HEK293 (cell line): ENCODE data around the gene ABLIM2.

Source experiments
- CTCF ChIA-PET: fragments of 350-600 bp; formaldehyde crosslinking; extraction: SDS; loops from one replicate; lab custom pipeline; 2021; ENCODE audit warnings: antibody characterized with exemption; lab: Yijun Ruan, JAX
- POLR2A ChIA-PET: fragments of 300-600 bp; formaldehyde crosslinking; extraction: SDS; loops from one replicate; lab custom pipeline; 2020; ENCODE audit warnings: antibody characterized with exemption, inconsistent platforms; lab: Yijun Ruan, JAX
- H3K27ac ChIP-seq: fragments of 200-500 bp; sonication (Bioruptor generic); 2 replicates; pipeline ENCODE4 v1.5.1; 2014; ENCODE audit warnings: low read depth, low read length, control low read depth, inconsistent platforms; ENCODE audit errors: extremely low read depth
- H3K36me3 ChIP-seq, 2 experiments: fragments of 200-500 bp in 1 of 2; sonication (Bioruptor generic) in 1 of 2; 1 replicate in 1 of 2; 2 replicates in 1 of 2; pipeline ENCODE4 v1.5.1; 2014 to 2017; ENCODE audit warnings: inconsistent platforms in 2 of 2, low read length in 2 of 2; ENCODE audit not compliant: control insufficient read depth in 2 of 2, insufficient read depth in 1 of 2
- H3K4me1 ChIP-seq: fragments of 200-500 bp; sonication (Bioruptor generic); 2 replicates; pipeline ENCODE4 v1.5.1; 2014; ENCODE audit warnings: mild to moderate bottlenecking, low read length, inconsistent platforms; ENCODE audit not compliant: control insufficient read depth, insufficient read depth
- H3K4me3 ChIP-seq: 2 replicates; pipeline ENCODE4 v1.5.1; 2011; ENCODE audit warnings: low read depth, mild to moderate bottlenecking, control low read depth, low read length, moderate library complexity
- H3K9me3 ChIP-seq: fragments of 200-500 bp; sonication (Bioruptor generic); 2 replicates; pipeline ENCODE4 v1.5.1; 2014; ENCODE audit warnings: low read depth, low read length, inconsistent platforms; ENCODE audit not compliant: control insufficient read depth, insufficient read depth
- BCL11A ChIP-seq: fragments of 450-650 bp; formaldehyde crosslinking; IDR thresholded peaks from 2 replicates; pipeline ENCODE4 v1.5.1; 2016; ENCODE audit warnings: low read depth, missing biosample characterization, missing genetic modification characterization
- GFI1B ChIP-seq: fragments of 450-650 bp; formaldehyde crosslinking; IDR thresholded peaks from 2 replicates; pipeline ENCODE4 v1.5.1; 2016; ENCODE audit warnings: missing biosample characterization, missing genetic modification characterization
- IKZF3 ChIP-seq: fragments of 450-650 bp; IDR thresholded peaks from 2 replicates; pipeline ENCODE4 v1.5.0; 2018; ENCODE audit warnings: missing biosample characterization, mild to moderate bottlenecking, missing genetic modification characterization, moderate library complexity
- OVOL3 ChIP-seq: fragments of 450-650 bp; formaldehyde crosslinking; IDR thresholded peaks from 2 replicates; pipeline ENCODE4 v1.5.1; 2016; ENCODE audit warnings: missing biosample characterization, missing genetic modification characterization
- SP2 ChIP-seq: fragments of 450-650 bp; formaldehyde crosslinking; IDR thresholded peaks from 2 replicates; pipeline ENCODE4 v1.5.1; 2016; ENCODE audit warnings: missing biosample characterization, missing genetic modification characterization
- SP3 ChIP-seq: fragments of 450-650 bp; formaldehyde crosslinking; IDR thresholded peaks from 2 replicates; pipeline ENCODE4 v1.5.1; 2016; ENCODE audit warnings: missing biosample characterization, missing genetic modification characterization
- YY2 ChIP-seq: fragments of 450-650 bp; formaldehyde crosslinking; IDR thresholded peaks from 2 replicates; pipeline ENCODE4 v1.5.1; 2016; ENCODE audit warnings: missing biosample characterization, missing genetic modification characterization
- ZFHX2 ChIP-seq: fragments of 450-650 bp; formaldehyde crosslinking; conservative IDR thresholded peaks from 2 replicates; pipeline ENCODE4 v1.5.1; 2016; ENCODE audit warnings: missing biosample characterization, missing genetic modification characterization
- ZFP41 ChIP-seq: fragments of 450-650 bp; formaldehyde crosslinking; IDR thresholded peaks from 2 replicates; pipeline ENCODE4 v1.5.1; 2016; ENCODE audit warnings: missing biosample characterization, missing genetic modification characterization, borderline replicate concordance
- ZIC2 ChIP-seq: fragments of 450-650 bp; formaldehyde crosslinking; IDR thresholded peaks from 2 replicates; pipeline ENCODE4 v1.5.1; 2016; ENCODE audit warnings: missing biosample characterization, missing genetic modification characterization
- ZNF132 ChIP-seq: fragments of 450-650 bp; formaldehyde crosslinking; IDR thresholded peaks from 2 replicates; pipeline ENCODE4 v1.5.1; 2017; ENCODE audit warnings: missing biosample characterization, missing genetic modification characterization, borderline replicate concordance
- ZNF174 ChIP-seq: fragments of 450-650 bp; formaldehyde crosslinking; IDR thresholded peaks from 2 replicates; pipeline ENCODE4 v1.5.0; 2017; ENCODE audit warnings: missing biosample characterization, mild to moderate bottlenecking, missing genetic modification characterization
- ZNF239 ChIP-seq: fragments of 450-650 bp; formaldehyde crosslinking; IDR thresholded peaks from 2 replicates; pipeline ENCODE4 v1.5.1; 2016; ENCODE audit warnings: missing biosample characterization, missing genetic modification characterization
- ZNF266 ChIP-seq: fragments of 450-650 bp; formaldehyde crosslinking; IDR thresholded peaks from 2 replicates; pipeline ENCODE4 v1.5.1; 2016; ENCODE audit warnings: missing biosample characterization, missing genetic modification characterization, low read depth
- ZNF274 ChIP-seq, 2 experiments: fragments of 200-500 bp in 1 of 2; fragments of 450-650 bp in 1 of 2; sonication (Bioruptor generic) in 1 of 2; formaldehyde crosslinking in 1 of 2; IDR thresholded peaks; 2 replicates each; pipeline versions ENCODE4 v1.5.1 to v1.6.1; 2014 to 2016; ENCODE audit warnings: borderline replicate concordance in 1 of 2, inconsistent platforms in 1 of 2, low read length in 1 of 2, missing biosample characterization in 1 of 2, missing genetic modification characterization in 1 of 2
- ZNF514 ChIP-seq: fragments of 450-650 bp; formaldehyde crosslinking; IDR thresholded peaks from 2 replicates; pipeline ENCODE4 v1.5.1; 2016; ENCODE audit warnings: missing biosample characterization, missing genetic modification characterization
- ZNF530 ChIP-seq: fragments of 450-650 bp; formaldehyde crosslinking; IDR thresholded peaks from 2 replicates; pipeline ENCODE4 v1.5.1; 2016; ENCODE audit warnings: low read depth, missing biosample characterization, missing genetic modification characterization
- ZNF561 ChIP-seq: fragments of 450-650 bp; IDR thresholded peaks from 2 replicates; pipeline ENCODE4 v1.5.1; 2018; ENCODE audit warnings: missing biosample characterization, missing genetic modification characterization, borderline replicate concordance
- ZNF623 ChIP-seq: fragments of 450-650 bp; formaldehyde crosslinking; IDR thresholded peaks from 2 replicates; pipeline ENCODE4 v1.5.1; 2016; ENCODE audit warnings: missing biosample characterization, missing genetic modification characterization
- ZNF701 ChIP-seq: fragments of 450-650 bp; formaldehyde crosslinking; IDR thresholded peaks from 2 replicates; pipeline ENCODE4 v1.5.1; 2016; ENCODE audit warnings: missing biosample characterization, missing genetic modification characterization
- ZNF792 ChIP-seq: fragments of 450-650 bp; formaldehyde crosslinking; IDR thresholded peaks from 2 replicates; pipeline ENCODE4 v1.5.1; 2016; ENCODE audit warnings: missing biosample characterization, missing genetic modification characterization
- ZSCAN30 ChIP-seq: fragments of 450-650 bp; IDR thresholded peaks from 2 replicates; pipeline ENCODE4 v1.5.1; 2018; ENCODE audit warnings: missing biosample characterization, mild to moderate bottlenecking, missing genetic modification characterization, moderate library complexity
- TF ChIP-seq, protein P1 (sequence below): fragments of 450-650 bp; formaldehyde crosslinking; IDR thresholded peaks from 2 replicates; pipeline ENCODE4 v1.5.1; 2016; ENCODE audit warnings: missing biosample characterization, missing genetic modification characterization
- TF ChIP-seq, protein P2 (sequence below): fragments of 450-650 bp; formaldehyde crosslinking; conservative IDR thresholded peaks from 2 replicates; pipeline ENCODE4 v1.5.1; 2016; ENCODE audit warnings: low read depth, missing biosample characterization, missing genetic modification characterization
- TF ChIP-seq, protein P3 (sequence below): fragments of 450-650 bp; formaldehyde crosslinking; IDR thresholded peaks from 2 replicates; pipeline ENCODE4 v1.5.1; 2016; ENCODE audit warnings: missing biosample characterization, missing genetic modification characterization
- TF ChIP-seq, protein P4 (sequence below): fragments of 450-650 bp; formaldehyde crosslinking; IDR thresholded peaks from 2 replicates; pipeline ENCODE4 v1.5.1; 2016; ENCODE audit warnings: missing biosample characterization, missing genetic modification characterization
- TF ChIP-seq, protein P5 (sequence below): fragments of 450-650 bp; formaldehyde crosslinking; IDR thresholded peaks from 2 replicates; pipeline ENCODE4 v1.5.1; 2016; ENCODE audit warnings: missing biosample characterization, missing genetic modification characterization
- TF ChIP-seq, protein P6 (sequence below): fragments of 450-650 bp; formaldehyde crosslinking; IDR thresholded peaks from 2 replicates; pipeline ENCODE4 v1.5.1; 2017; ENCODE audit warnings: missing biosample characterization, missing genetic modification characterization

Gene ABLIM2

DNA sequence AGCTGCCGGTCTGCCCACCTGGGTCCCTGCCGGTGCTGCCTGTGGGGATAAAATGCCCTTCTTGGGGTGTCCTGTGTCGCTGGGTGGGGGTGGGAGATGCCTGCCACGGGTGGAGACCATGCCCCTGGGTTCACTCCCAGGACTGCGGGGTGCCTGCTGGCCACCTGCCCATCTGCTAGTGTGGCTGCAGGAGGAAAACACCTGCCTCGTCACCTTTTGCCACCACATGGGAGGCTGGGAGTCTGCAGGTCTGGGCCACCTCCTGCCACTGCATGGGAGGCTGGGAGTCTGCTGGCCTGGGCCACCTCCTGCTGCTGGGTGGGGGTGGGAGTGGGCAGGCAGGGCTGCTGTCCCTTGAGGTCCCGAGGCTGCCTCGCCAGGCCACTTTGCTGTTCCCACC is 160.2 kb downstream of the ABLIM2 start:
- no peak overlapping the region for H3K4me3 ChIP-seq
- no peaks in the 10 kb centered on the region for H3K9me3 ChIP-seq
- no peak for TF ChIP-seq YY2
- TF ChIP-seq ZSCAN30 (tag by site-specific recombination): no peak
- TF ChIP-seq ZFHX2: no peak
- no peak for TF ChIP-seq ZNF239 (tag by site-specific recombination)
- no peak for TF ChIP-seq ZNF266 (tag by site-specific recombination)
- no peak for TF ChIP-seq GFI1B (tag by site-specific recombination)
- TF ChIP-seq, protein P1, sequence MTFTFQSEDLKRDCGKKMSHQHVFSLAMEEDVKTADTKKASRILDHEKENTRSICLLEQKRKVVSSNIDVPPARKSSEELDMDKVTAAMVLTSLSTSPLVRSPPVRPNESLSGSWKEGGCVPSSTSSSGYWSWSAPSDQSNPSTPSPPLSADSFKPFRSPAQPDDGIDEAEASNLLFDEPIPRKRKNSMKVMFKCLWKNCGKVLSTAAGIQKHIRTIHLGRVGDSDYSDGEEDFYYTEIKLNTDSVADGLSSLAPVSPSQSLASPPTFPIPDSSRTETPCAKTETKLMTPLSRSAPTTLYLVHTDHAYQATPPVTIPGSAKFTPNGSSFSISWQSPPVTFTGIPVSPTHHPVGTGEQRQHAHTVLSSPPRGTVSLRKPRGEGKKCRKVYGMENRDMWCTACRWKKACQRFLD (tag by site-specific recombination): no peak
- no peak for TF ChIP-seq ZNF623
- TF ChIP-seq, protein P2, sequence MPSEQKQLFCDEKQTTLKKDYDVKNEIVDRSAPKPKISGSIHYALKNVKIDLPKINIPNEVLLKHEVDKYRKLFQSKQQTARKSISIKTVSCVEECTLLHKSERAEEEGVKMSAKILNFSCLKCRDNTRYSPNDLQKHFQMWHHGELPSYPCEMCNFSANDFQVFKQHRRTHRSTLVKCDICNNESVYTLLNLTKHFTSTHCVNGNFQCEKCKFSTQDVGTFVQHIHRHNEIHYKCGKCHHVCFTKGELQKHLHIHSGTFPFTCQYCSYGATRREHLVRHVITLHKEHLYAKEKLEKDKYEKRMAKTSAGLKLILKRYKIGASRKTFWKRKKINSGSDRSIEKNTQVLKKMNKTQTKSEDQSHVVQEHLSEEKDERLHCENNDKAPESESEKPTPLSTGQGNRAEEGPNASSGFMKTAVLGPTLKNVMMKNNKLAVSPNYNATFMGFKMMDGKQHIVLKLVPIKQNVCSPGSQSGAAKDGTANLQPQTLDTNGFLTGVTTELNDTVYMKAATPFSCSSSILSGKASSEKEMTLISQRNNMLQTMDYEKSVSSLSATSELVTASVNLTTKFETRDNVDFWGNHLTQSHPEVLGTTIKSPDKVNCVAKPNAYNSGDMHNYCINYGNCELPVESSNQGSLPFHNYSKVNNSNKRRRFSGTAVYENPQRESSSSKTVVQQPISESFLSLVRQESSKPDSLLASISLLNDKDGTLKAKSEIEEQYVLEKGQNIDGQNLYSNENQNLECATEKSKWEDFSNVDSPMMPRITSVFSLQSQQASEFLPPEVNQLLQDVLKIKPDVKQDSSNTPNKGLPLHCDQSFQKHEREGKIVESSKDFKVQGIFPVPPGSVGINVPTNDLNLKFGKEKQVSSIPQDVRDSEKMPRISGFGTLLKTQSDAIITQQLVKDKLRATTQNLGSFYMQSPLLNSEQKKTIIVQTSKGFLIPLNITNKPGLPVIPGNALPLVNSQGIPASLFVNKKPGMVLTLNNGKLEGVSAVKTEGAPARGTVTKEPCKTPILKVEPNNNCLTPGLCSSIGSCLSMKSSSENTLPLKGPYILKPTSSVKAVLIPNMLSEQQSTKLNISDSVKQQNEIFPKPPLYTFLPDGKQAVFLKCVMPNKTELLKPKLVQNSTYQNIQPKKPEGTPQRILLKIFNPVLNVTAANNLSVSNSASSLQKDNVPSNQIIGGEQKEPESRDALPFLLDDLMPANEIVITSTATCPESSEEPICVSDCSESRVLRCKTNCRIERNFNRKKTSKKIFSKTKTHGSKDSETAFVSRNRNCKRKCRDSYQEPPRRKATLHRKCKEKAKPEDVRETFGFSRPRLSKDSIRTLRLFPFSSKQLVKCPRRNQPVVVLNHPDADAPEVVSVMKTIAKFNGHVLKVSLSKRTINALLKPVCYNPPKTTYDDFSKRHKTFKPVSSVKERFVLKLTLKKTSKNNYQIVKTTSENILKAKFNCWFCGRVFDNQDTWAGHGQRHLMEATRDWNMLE (tag by site-specific recombination): no peak
- TF ChIP-seq ZNF132 (tag by site-specific recombination): no peak
- no peak for TF ChIP-seq SP2 (tag by site-specific recombination)
- no peak for TF ChIP-seq ZNF561 (tag by site-specific recombination)
- no peak for TF ChIP-seq SP3 (tag by site-specific recombination)
- TF ChIP-seq ZNF174 (tag by site-specific recombination): no peak
- TF ChIP-seq OVOL3: no peak
- no peak for TF ChIP-seq ZNF701 (tag by site-specific recombination)
- no peak overlapping the region for H3K27ac ChIP-seq
- H3K36me3 ChIP-seq: no peaks in the 10 kb centered on the region
- ChIA-PET POLR2A (no interaction called here), CTCF (no interaction called here)
- no peaks in the 10 kb centered on the region for H3K4me1 ChIP-seq

DNA sequence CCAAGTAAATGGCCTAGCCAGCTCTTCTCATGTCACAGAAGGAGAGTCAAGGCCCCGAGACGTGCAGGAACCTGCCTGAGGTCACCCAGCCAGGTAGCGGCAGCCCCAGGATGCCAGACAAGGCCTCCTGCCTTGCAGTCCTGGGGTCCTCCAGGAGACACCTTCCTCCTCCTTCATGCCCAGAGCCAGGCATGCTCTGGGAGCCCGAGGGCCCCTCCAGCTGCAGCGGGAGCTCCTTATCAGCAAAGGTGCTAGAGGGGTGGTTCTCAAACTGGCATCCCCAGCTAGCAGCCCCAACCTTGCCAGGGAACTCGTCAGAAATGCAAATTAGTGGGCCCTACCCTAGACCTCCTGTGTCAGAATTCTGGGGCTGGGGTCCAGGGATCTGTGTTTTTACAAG is 162.7 kb downstream of the ABLIM2 start:
- CTCF ChIA-PET: no interaction called here
- TF ChIP-seq, protein P3, sequence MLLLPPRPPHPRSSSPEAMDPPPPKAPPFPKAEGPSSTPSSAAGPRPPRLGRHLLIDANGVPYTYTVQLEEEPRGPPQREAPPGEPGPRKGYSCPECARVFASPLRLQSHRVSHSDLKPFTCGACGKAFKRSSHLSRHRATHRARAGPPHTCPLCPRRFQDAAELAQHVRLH (tag by site-specific recombination): no peak
- TF ChIP-seq, protein P4, sequence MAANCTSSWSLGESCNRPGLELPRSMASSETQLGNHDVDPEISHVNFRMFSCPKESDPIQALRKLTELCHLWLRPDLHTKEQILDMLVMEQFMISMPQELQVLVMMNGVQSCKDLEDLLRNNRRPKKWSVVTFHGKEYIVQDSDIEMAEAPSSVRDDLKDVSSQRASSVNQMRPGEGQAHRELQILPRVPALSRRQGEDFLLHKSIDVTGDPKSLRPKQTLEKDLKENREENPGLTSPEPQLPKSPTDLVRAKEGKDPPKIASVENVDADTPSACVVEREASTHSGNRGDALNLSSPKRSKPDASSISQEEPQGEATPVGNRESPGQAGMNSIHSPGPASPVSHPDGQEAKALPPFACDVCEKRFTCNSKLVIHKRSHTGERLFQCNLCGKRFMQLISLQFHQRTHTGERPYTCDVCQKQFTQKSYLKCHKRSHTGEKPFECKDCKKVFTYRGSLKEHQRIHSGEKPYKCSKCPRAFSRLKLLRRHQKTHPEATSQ (tag by site-specific recombination): no peak
- no peak for TF ChIP-seq ZNF530
- TF ChIP-seq, protein P5, sequence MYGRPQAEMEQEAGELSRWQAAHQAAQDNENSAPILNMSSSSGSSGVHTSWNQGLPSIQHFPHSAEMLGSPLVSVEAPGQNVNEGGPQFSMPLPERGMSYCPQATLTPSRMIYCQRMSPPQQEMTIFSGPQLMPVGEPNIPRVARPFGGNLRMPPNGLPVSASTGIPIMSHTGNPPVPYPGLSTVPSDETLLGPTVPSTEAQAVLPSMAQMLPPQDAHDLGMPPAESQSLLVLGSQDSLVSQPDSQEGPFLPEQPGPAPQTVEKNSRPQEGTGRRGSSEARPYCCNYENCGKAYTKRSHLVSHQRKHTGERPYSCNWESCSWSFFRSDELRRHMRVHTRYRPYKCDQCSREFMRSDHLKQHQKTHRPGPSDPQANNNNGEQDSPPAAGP (tag by site-specific recombination): no peak
- no peak for TF ChIP-seq ZNF514 (tag by site-specific recombination)
- TF ChIP-seq ZNF274 (IDR thresholded peaks at IDR 0.05; ENCODE audit: low read length): no peak
- TF ChIP-seq ZNF274 (tag by site-specific recombination; IDR thresholded peaks at IDR 0.05; ENCODE audit: borderline replicate concordance): no peak
- TF ChIP-seq ZFP41 (tag by site-specific recombination): no peak
- no peak for TF ChIP-seq ZIC2
- TF ChIP-seq, protein P6, sequence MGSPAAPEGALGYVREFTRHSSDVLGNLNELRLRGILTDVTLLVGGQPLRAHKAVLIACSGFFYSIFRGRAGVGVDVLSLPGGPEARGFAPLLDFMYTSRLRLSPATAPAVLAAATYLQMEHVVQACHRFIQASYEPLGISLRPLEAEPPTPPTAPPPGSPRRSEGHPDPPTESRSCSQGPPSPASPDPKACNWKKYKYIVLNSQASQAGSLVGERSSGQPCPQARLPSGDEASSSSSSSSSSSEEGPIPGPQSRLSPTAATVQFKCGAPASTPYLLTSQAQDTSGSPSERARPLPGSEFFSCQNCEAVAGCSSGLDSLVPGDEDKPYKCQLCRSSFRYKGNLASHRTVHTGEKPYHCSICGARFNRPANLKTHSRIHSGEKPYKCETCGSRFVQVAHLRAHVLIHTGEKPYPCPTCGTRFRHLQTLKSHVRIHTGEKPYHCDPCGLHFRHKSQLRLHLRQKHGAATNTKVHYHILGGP (tag by site-specific recombination): no peak
- no peak for TF ChIP-seq BCL11A
- TF ChIP-seq IKZF3 (tag by site-specific recombination): no peak
- no peak for TF ChIP-seq ZNF792 (tag by site-specific recombination)

More for the DNA sequence above, 162.7 kb downstream of the ABLIM2 start:
- Histone ChIP-seq H3K4me1 (no peaks in the 10 kb centered on the region), H3K36me3 (no peaks in the 10 kb centered on the region), H3K9me3 (no peaks in the 10 kb centered on the region), H3K4me3 (no peak overlapping the region), H3K27ac (no peak overlapping the region)
- POLR2A ChIA-PET: no interaction called here
